ENCODE results near the gene DENND4C.

DNA sequence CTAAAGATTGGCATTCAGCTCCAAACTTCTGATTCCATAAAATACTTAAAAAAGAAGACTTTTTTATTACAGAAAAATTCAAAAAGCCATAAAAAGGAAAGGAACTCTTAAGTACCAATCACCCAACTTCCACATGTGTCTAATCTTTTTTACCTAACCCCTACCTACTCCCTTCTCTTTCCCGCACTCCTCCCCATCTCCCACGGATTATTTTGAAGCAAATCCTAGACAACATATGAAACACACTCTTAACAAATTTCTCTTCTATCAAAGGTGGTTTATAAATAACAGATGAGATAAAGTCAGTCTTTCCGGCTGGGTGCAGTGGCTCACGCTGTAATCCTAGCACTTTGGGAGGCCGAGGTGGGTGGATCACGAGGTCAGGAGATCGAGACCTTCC is 5.9 kb upstream of the DENND4C start:
- TF ChIP-seq, protein P1, sequence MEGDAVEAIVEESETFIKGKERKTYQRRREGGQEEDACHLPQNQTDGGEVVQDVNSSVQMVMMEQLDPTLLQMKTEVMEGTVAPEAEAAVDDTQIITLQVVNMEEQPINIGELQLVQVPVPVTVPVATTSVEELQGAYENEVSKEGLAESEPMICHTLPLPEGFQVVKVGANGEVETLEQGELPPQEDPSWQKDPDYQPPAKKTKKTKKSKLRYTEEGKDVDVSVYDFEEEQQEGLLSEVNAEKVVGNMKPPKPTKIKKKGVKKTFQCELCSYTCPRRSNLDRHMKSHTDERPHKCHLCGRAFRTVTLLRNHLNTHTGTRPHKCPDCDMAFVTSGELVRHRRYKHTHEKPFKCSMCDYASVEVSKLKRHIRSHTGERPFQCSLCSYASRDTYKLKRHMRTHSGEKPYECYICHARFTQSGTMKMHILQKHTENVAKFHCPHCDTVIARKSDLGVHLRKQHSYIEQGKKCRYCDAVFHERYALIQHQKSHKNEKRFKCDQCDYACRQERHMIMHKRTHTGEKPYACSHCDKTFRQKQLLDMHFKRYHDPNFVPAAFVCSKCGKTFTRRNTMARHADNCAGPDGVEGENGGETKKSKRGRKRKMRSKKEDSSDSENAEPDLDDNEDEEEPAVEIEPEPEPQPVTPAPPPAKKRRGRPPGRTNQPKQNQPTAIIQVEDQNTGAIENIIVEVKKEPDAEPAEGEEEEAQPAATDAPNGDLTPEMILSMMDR (IDR thresholded peaks at IDR 0.05) = no peak
- TF ChIP-seq SIN3A (IDR thresholded peaks at IDR 0.05; ENCODE audit: borderline replicate concordance, low read depth, low read length) = no peak
- TF ChIP-seq, protein P2, sequence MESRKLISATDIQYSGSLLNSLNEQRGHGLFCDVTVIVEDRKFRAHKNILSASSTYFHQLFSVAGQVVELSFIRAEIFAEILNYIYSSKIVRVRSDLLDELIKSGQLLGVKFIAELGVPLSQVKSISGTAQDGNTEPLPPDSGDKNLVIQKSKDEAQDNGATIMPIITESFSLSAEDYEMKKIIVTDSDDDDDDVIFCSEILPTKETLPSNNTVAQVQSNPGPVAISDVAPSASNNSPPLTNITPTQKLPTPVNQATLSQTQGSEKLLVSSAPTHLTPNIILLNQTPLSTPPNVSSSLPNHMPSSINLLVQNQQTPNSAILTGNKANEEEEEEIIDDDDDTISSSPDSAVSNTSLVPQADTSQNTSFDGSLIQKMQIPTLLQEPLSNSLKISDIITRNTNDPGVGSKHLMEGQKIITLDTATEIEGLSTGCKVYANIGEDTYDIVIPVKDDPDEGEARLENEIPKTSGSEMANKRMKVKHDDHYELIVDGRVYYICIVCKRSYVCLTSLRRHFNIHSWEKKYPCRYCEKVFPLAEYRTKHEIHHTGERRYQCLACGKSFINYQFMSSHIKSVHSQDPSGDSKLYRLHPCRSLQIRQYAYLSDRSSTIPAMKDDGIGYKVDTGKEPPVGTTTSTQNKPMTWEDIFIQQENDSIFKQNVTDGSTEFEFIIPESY (IDR thresholded peaks at IDR 0.05; ENCODE audit: borderline replicate concordance, low read depth) = no peak

Measured in SK-N-SH (cell line).